ENCODE data around the gene LMX1B. TPM values are rescaled to one million over a fixed set of nuclear protein-coding genes. Genes with fewer than 3 reads are reported as not detected.
"Not testable (repeated sequence)": the region's sequence is repeated elsewhere in the genome, so short reads cannot be mapped to it uniquely, and the experiment has no call there.

The LMX1B gene
- polyA plus RNA-seq, 1 donor from 2014 or later: not detected

GRCh38 chr9:126715382-126715781, 101.7 kb downstream of the LMX1B start:
- Histone ChIP-seq H3K4me3 (ENCODE audit: low read length) (no peak overlapping the region), H3K9me3 (ENCODE audit: low read length) (no peaks in the 10 kb centered on the region), H3K9ac (ENCODE audit: low read length) (no peak overlapping the region), H3K27ac (ENCODE audit: low read length) (no peak overlapping the region), H3K9me2 (ENCODE audit: insufficient read depth, low read length) (no peaks in the 10 kb centered on the region), H2AFZ (ENCODE audit: low read depth, low read length) (no peak overlapping the region), H3K27me3 (ENCODE audit: insufficient read depth, low read depth, low read length) (no peaks in the 10 kb centered on the region), H4K20me1 (ENCODE audit: insufficient read depth) (no peaks in the 10 kb centered on the region), H3K79me2 (replicated peaks; ENCODE audit: insufficient read depth, low read length) (no peaks in the 10 kb centered on the region), H3F3A (ENCODE audit: insufficient read depth, low read length, poor library complexity, severe bottlenecking) (peaks cover 3% of the 10 kb centered on the region), H3K36me3 (ENCODE audit: insufficient read depth, low read length) (no peaks in the 10 kb centered on the region), H3K4me2 (ENCODE audit: low read length) (no peak overlapping the region)
- no peak for TF ChIP-seq EP300 (conservative IDR thresholded peaks at IDR 0.05; ENCODE audit: poor library complexity, severe bottlenecking)
- TF ChIP-seq SMC3 (conservative IDR thresholded peaks at IDR 0.05; ENCODE audit: poor library complexity): no peak
- TF ChIP-seq TAF1 (IDR thresholded peaks at IDR 0.05; ENCODE audit: low read depth): no peak
- no peak for TF ChIP-seq REST (IDR thresholded peaks at IDR 0.05; ENCODE audit: borderline replicate concordance)
- no peak for TF ChIP-seq CTCF (IDR thresholded peaks at IDR 0.05; ENCODE audit: poor library complexity, severe bottlenecking)
- no peak for TF ChIP-seq EZH2 (IDR thresholded peaks at IDR 0.05; ENCODE audit: borderline replicate concordance, insufficient read depth, low read length, poor library complexity, severe bottlenecking)
- TF ChIP-seq MXI1 (conservative IDR thresholded peaks at IDR 0.05; ENCODE audit: poor library complexity, severe bottlenecking): no peak
- TF ChIP-seq POLR2AphosphoS5 (IDR thresholded peaks at IDR 0.05): no peak

GRCh38 chr9:126717441-126717840, 103.7 kb downstream of the LMX1B start:
- not testable (repeated sequence) for H3K4me3 ChIP-seq (ENCODE audit: low read length); H2AFZ ChIP-seq (ENCODE audit: low read depth, low read length); H4K20me1 ChIP-seq (ENCODE audit: insufficient read depth); H3K79me2 ChIP-seq (replicated peaks; ENCODE audit: insufficient read depth, low read length); H3K9me2 ChIP-seq (ENCODE audit: insufficient read depth, low read length); H3K27me3 ChIP-seq (ENCODE audit: insufficient read depth, low read depth, low read length); H3K27ac ChIP-seq (ENCODE audit: low read length); H3K9me3 ChIP-seq (ENCODE audit: low read length); H3K9ac ChIP-seq (ENCODE audit: low read length); H3K4me2 ChIP-seq (ENCODE audit: low read length); H3K36me3 ChIP-seq (ENCODE audit: insufficient read depth, low read length)
- peaks cover 11% of the 10 kb centered on the region for H3F3A ChIP-seq (ENCODE audit: insufficient read depth, low read length, poor library complexity, severe bottlenecking)

GRCh38 chr9:126719618-126720031, 105.9 kb downstream of the LMX1B start:
- Histone ChIP-seq H3K9me2 (ENCODE audit: insufficient read depth, low read length) (no peaks in the 10 kb centered on the region), H3K27ac (ENCODE audit: low read length) (peak overlapping the region; percentile 92), H4K20me1 (ENCODE audit: insufficient read depth) (no peaks in the 10 kb centered on the region), H3K4me3 (ENCODE audit: low read length) (peak overlapping the region; percentile 51), H3K27me3 (ENCODE audit: insufficient read depth, low read depth, low read length) (no peaks in the 10 kb centered on the region), H2AFZ (ENCODE audit: low read depth, low read length) (peak overlapping the region; percentile 53), H3K36me3 (ENCODE audit: insufficient read depth, low read length) (no peaks in the 10 kb centered on the region), H3K79me2 (replicated peaks; ENCODE audit: insufficient read depth, low read length) (no peaks in the 10 kb centered on the region), H3K4me2 (ENCODE audit: low read length) (peak overlapping the region; percentile 59), H3K9ac (ENCODE audit: low read length) (peak overlapping the region; percentile 67), H3F3A (ENCODE audit: insufficient read depth, low read length, poor library complexity, severe bottlenecking) (peaks cover 11% of the 10 kb centered on the region), H3K9me3 (ENCODE audit: low read length) (no peaks in the 10 kb centered on the region)
- TF ChIP-seq EZH2 (IDR thresholded peaks at IDR 0.05; ENCODE audit: borderline replicate concordance, insufficient read depth, low read length, poor library complexity, severe bottlenecking) (no peak), EP300 (conservative IDR thresholded peaks at IDR 0.05; ENCODE audit: poor library complexity, severe bottlenecking) (peak; percentile 55), RAD21 (conservative IDR thresholded peaks at IDR 0.05) (peak; percentile 43), REST (IDR thresholded peaks at IDR 0.05; ENCODE audit: borderline replicate concordance) (peak; percentile 45), SMC3 (conservative IDR thresholded peaks at IDR 0.05; ENCODE audit: poor library complexity) (peak; percentile 28), CTCF (IDR thresholded peaks at IDR 0.05; ENCODE audit: poor library complexity, severe bottlenecking) (no peak), POLR2AphosphoS5 (IDR thresholded peaks at IDR 0.05) (peak; percentile 61), MXI1 (conservative IDR thresholded peaks at IDR 0.05; ENCODE audit: poor library complexity, severe bottlenecking) (peak; percentile 33), TAF1 (IDR thresholded peaks at IDR 0.05; ENCODE audit: low read depth) (no peak)

Data from neural cell (in vitro differentiated cells).